Measurements from ENCODE around the gene RESF1. TPM values are rescaled to one million over a fixed set of nuclear protein-coding genes. Genes with fewer than 3 reads are reported as not detected.

The RESF1 gene
- total and polyA plus RNA-seq, 10 donors: 144 to 298 (median 188) TPM

DNA sequence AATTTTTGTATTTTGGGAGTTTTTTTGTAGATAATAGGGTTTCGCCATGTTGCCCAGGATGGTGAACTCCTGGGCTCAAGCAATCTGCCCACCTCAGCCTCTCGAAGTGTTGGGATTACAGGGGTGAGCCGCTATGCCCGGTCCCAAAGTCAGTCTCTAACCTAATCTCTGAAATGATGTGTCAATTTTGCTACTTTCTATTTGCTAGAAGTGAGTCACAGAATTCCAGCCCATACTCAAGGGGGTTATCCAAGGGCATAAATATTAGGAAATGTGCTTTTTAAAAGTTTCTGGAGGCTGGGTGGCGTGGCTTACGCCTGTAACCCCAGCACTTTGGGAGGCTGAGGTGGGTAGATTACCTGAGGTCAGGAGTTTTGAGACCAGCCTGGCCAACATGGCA is 40.5 kb downstream of the RESF1 start:
- peaks cover 8 to 73% (median 66%) of the 10 kb centered on the region in 6 donors for H3K36me3 ChIP-seq

DNA sequence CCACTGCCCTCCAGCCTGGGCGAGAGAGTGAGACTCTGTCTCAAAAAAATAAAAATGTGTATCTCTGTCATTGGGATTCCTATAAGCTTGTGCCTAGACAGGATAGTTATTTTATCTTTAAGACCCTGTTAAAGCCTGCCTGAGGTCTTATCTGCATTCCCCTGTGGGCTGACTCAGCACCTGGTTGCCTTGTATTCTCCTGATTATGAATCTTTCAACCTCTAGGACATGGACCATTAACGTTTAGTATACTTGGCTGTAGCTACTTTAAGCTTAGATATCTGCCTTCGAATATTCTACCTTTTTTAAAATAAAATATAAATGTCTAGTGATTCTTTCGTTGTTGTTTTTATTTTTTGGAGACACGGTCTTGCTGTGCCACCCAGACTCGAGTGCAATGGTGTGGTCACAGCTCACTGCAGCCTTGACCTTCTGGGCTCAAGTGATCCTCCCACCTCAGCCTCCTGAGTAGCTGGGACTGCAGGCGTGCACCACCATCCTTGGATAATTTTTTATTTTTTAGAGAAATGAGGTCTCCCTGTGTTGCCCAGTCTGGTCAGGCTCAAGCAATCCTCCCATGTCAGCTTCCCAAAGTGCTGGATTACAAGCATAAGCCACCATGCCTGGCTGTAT is 41.3 kb downstream of the RESF1 start:
- 91 to 96% (median 94%) methylated on average over 7 of the region's 7 CpGs for WGBS, 5 donors
- Histone ChIP-seq H3K27me3 (replicated peaks in 1 of 7) (no peaks in the 10 kb centered on the region), H3K36me3 (peaks cover 8 to 65% (median 61%) of the 10 kb centered on the region in 6 donors), H3K4me1 (no peaks in the 10 kb centered on the region), H3K9me3 (peaks cover 0 to 4% (median 0%) of the 10 kb centered on the region in 8 donors), H3K4me3 (no peak overlapping the region), H3K27ac (no peak overlapping the region)
- DNase-seq: no peak
- TF ChIP-seq POLR2A (IDR thresholded peaks at IDR 0.05) (no peak), POLR2AphosphoS5 (IDR thresholded peaks at IDR 0.05) (peak in 1 of 3 donors; percentile 43)
- intact Hi-C loops (cut with DNase I; ENCODE audit: low total_unique reads): no loop called here

More for the DNA sequence above, 40.5 kb downstream of the RESF1 start:
- H3K9me3 ChIP-seq: peaks cover 0 to 4% (median 0%) of the 10 kb centered on the region in 8 donors
- 87 to 99% (median 99%) methylated on average over 6 of the region's 6 CpGs for WGBS, 5 donors
- H3K4me1 ChIP-seq: no peaks in the 10 kb centered on the region
- no peak for DNase-seq
- no peak overlapping the region for H3K4me3 ChIP-seq
- no peak for TF ChIP-seq POLR2A (IDR thresholded peaks at IDR 0.05)
- TF ChIP-seq, protein P1, sequence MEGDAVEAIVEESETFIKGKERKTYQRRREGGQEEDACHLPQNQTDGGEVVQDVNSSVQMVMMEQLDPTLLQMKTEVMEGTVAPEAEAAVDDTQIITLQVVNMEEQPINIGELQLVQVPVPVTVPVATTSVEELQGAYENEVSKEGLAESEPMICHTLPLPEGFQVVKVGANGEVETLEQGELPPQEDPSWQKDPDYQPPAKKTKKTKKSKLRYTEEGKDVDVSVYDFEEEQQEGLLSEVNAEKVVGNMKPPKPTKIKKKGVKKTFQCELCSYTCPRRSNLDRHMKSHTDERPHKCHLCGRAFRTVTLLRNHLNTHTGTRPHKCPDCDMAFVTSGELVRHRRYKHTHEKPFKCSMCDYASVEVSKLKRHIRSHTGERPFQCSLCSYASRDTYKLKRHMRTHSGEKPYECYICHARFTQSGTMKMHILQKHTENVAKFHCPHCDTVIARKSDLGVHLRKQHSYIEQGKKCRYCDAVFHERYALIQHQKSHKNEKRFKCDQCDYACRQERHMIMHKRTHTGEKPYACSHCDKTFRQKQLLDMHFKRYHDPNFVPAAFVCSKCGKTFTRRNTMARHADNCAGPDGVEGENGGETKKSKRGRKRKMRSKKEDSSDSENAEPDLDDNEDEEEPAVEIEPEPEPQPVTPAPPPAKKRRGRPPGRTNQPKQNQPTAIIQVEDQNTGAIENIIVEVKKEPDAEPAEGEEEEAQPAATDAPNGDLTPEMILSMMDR (IDR thresholded peaks at IDR 0.05 in 8 of 11, conservative IDR thresholded peaks at IDR 0.05 in 3 of 11): no peak
- H3K27me3 ChIP-seq (replicated peaks in 1 of 7): no peaks in the 10 kb centered on the region
- intact Hi-C loops (cut with DNase I; ENCODE audit: low total_unique reads): no loop called here
- peak overlapping the region in 1 of 8 donors; percentile 38 for H3K27ac ChIP-seq

DNA sequence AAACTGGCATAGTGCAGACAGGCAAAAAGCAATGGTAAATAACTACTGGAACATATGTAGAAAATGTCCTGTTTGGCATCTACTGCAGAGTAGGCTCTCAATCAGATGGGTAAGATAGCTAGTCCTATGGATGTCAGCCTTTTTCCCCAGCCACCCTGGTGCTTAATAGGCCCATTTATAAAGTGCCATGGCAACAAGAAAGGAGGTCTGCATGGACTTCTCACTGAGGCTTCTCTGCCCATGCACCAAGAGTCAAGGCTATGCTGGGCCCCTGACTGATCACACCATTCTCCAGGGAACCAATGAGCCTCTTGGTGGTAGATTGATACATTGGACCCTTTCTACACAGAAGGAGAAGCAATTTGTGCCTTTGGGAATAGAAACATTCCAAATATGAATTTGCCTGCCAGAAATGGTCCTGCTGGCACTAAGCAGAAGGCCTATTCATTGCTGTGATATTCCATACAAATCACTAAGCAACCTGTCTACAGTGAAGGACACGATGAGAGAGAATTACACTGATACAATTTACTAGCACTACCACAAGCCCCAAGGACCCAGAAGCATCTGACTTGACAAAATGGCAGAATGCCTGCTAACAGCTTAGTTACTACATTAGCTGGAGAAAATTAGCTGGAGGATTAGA is 43.8 kb downstream of the RESF1 start:
- no peaks in the 10 kb centered on the region for H3K4me1 ChIP-seq
- TF ChIP-seq POLR2AphosphoS5 (IDR thresholded peaks at IDR 0.05): no peak
- TF ChIP-seq POLR2A (IDR thresholded peaks at IDR 0.05): no peak
- TF ChIP-seq, protein P1 (IDR thresholded peaks at IDR 0.05 in 8 of 11, conservative IDR thresholded peaks at IDR 0.05 in 3 of 11): no peak
- H3K4me3 ChIP-seq: no peak overlapping the region
- peaks cover 0 to 4% (median 0%) of the 10 kb centered on the region in 8 donors for H3K9me3 ChIP-seq
- no peak for DNase-seq
- no peaks in the 10 kb centered on the region for H3K27me3 ChIP-seq (replicated peaks in 1 of 7)
- WGBS, 5 donors: 90 to 96% (median 95%) methylated on average over 1 of the region's 1 CpG
- H3K36me3 ChIP-seq: peaks cover 5 to 48% (median 36%) of the 10 kb centered on the region in 6 donors
- intact Hi-C loops (cut with DNase I; ENCODE audit: low total_unique reads): no loop called here
- H3K27ac ChIP-seq: peak overlapping the region in 2 of 8 donors; percentile 32 to 61

DNA sequence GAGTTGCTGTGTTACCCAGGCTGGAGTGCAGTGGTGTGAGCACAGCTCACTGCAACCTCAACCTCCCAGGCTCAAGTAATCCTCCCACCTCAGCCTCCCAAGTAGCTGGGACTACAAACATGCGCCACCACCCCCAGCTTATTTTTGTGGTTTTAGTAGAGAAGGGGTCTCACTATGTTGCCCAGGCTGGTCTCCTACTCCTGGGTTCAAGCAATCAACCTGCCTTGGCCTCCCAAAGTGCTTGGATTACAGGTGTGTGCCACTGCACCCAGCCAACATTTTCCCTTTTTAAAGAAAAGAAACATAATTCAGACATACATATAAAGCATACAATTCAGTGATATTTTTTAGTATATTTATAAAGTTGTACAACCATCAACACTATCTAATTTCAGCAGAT is 44.4 kb downstream of the RESF1 start:
- intact Hi-C loops (cut with DNase I; ENCODE audit: low total_unique reads): no loop called here
- DNase-seq: no peak
- Histone ChIP-seq H3K4me3 (no peak overlapping the region), H3K27me3 (replicated peaks in 1 of 7) (no peaks in the 10 kb centered on the region), H3K4me1 (no peaks in the 10 kb centered on the region), H3K36me3 (peaks cover 4 to 41% (median 29%) of the 10 kb centered on the region in 6 donors), H3K27ac (no peak overlapping the region), H3K9me3 (peaks cover 0 to 4% (median 0%) of the 10 kb centered on the region in 8 donors)
- WGBS, 5 donors: 93 to 100% (median 95%) methylated on average over 1 of the region's 1 CpG
- no peak for TF ChIP-seq POLR2AphosphoS5 (IDR thresholded peaks at IDR 0.05)
- TF ChIP-seq, protein P1 (IDR thresholded peaks at IDR 0.05 in 8 of 11, conservative IDR thresholded peaks at IDR 0.05 in 3 of 11): no peak
- TF ChIP-seq POLR2A (IDR thresholded peaks at IDR 0.05): no peak

All from spleen (tissue), 11 donors.